ENCODE results near the gene GSTM5.
"Not testable (repeated sequence)": the region's sequence is repeated elsewhere in the genome, so short reads cannot be mapped to it uniquely, and the experiment has no call there.

- TF ChIP-seq CTCF, POLR2A (IDR thresholded peaks at IDR 0.05): not testable (repeated sequence)
These were observed 36.3 kb downstream of the GSTM5 start for GRCh38 chr1:109748311-109748710.

Measured in body of pancreas (tissue), 4 donors.